Memory B cell (primary cell): ENCODE data around the gene KLF3.

Experiments
- ATAC-seq: fragments of 150-1000 bp; cut with Tn5 transposase; 2 replicates; pipeline ENCODE4 v1.10.0; 2021; ENCODE audit warnings: low read depth, mild to moderate bottlenecking, moderate library complexity
- DNase-seq, 2 donors: peaks; one replicate each; pipeline ENCODE4 v3.0.0; 2022; ENCODE audit warnings: low spot score in 2 of 2
- H3K27ac Mint-ChIP-seq: one replicate; pipeline ENCODE4 v1.8.0; 2022; ENCODE audit warnings: mild to moderate bottlenecking, moderate library complexity, mixed read lengths
- H3K27me3 Mint-ChIP-seq: one replicate; pipeline ENCODE4 v1.8.0; 2022; ENCODE audit warnings: mixed read lengths
- H3K36me3 Mint-ChIP-seq: one replicate; pipeline ENCODE4 v1.8.0; 2022; ENCODE audit warnings: mild to moderate bottlenecking, mixed read lengths
- H3K4me1 Mint-ChIP-seq: one replicate; pipeline ENCODE4 v1.8.0; 2022; ENCODE audit warnings: mixed read lengths
- H3K4me3 Mint-ChIP-seq: one replicate; pipeline ENCODE4 v1.8.0; 2022; ENCODE audit warnings: mild to moderate bottlenecking, moderate library complexity, mixed read lengths
- H3K9me3 Mint-ChIP-seq: one replicate; pipeline ENCODE4 v1.8.0; 2022; ENCODE audit warnings: mixed read lengths

KLF3 gene

GRCh38 chr4:38630519-38630918 is 33.5 kb upstream of the KLF3 start:
- H3K4me1 Mint-ChIP-seq, result no peaks in the 10 kb centered on the region
- no peaks in the 10 kb centered on the region for H3K27me3 Mint-ChIP-seq
- no peak overlapping the region for H3K27ac Mint-ChIP-seq
- DNase-seq (no peak), ATAC-seq (no peak)
- no peaks in the 10 kb centered on the region for H3K36me3 Mint-ChIP-seq
- H3K4me3 Mint-ChIP-seq, result no peak overlapping the region
- no peaks in the 10 kb centered on the region for H3K9me3 Mint-ChIP-seq

DNA sequence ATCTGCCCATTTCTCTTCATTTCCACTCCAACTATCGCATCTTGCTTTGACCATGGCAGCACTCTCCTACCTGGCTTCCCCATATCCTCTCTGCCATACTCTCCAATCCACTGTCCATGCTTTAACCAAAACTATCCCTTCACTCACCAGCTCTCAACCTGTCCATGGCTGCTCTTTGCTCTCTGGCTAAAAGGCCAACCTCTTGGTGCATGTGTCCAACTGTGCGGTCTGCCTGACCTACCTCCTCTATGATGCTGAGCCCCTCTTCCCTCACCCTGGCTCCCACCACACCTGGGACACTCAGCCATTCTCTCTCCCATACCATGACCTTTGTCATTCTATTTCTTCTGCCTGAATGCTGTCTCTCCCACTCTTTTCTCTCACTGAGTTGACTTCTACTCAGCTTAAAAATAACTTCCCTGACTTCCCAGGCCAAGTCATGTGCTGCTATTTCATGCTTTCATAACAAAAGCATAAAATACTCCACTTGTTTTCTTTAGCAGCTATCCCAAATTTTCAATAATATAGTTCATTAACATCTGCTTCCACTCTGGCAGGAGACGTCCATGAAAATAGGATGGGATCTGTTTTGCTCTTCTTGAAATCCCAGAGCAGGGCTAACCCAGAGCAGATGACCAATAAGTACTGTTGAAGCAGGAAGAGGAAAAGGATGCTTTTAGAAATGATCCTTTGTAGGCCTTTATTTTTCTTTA is 29.8 kb upstream of the KLF3 start:
- DNase-seq (no peak), ATAC-seq (no peak)
- H3K9me3 Mint-ChIP-seq, result no peaks in the 10 kb centered on the region
- H3K27me3 Mint-ChIP-seq, result no peaks in the 10 kb centered on the region
- H3K27ac Mint-ChIP-seq, result no peak overlapping the region
- no peaks in the 10 kb centered on the region for H3K36me3 Mint-ChIP-seq
- H3K4me1 Mint-ChIP-seq, result no peaks in the 10 kb centered on the region
- H3K4me3 Mint-ChIP-seq, result no peak overlapping the region

DNA sequence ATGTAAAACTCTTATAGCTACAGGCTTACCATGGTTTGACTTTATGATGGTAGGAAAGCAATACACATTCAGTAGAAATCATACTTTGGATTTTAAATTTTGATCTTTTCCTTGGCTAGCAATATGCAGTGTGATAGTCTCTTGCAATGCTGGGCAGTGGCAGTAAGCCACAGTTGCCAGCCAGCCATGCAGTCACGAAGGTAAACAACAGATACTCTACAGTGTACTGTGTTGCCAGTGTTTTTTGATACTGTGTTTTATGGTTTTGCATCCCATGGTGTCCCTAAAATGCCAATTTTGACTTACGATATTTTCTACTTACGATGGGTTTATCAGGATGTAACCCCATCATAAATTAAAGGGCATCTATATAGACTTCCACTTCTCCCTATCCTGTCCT is 24.8 kb upstream of the KLF3 start:
- H3K36me3 Mint-ChIP-seq, result peaks cover 9% of the 10 kb centered on the region
- peaks cover 9% of the 10 kb centered on the region for H3K9me3 Mint-ChIP-seq
- H3K27ac Mint-ChIP-seq, result no peak overlapping the region
- H3K4me1 Mint-ChIP-seq, result no peaks in the 10 kb centered on the region
- ATAC-seq (no peak), DNase-seq (no peak)
- H3K4me3 Mint-ChIP-seq, result no peak overlapping the region
- H3K27me3 Mint-ChIP-seq, result peaks cover 8% of the 10 kb centered on the region

DNA sequence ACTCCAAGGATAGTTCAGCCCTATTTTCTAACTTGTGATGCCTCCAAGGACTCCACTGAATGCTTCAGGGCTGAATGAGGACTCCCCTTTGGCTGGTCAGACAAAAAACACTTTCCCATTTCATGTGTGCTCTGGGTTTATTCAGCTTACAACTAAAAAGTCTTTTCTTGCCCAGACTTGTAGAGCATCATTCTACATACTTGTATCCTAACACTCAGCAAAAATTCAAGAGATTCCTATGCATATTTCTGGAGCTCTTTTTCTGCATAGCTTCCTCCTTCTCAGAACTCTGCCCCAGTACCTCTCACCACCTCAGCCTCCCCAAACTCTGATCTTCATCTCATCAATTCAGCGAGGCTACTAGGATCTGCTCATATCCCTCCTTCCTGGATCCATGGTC is 22.2 kb upstream of the KLF3 start:
- H3K27me3 Mint-ChIP-seq, result peaks cover 13% of the 10 kb centered on the region
- peaks cover 9% of the 10 kb centered on the region for H3K9me3 Mint-ChIP-seq
- H3K27ac Mint-ChIP-seq, result no peak overlapping the region
- ATAC-seq (no peak), DNase-seq (no peak)
- H3K4me1 Mint-ChIP-seq, result no peaks in the 10 kb centered on the region
- peaks cover 9% of the 10 kb centered on the region for H3K36me3 Mint-ChIP-seq
- no peak overlapping the region for H3K4me3 Mint-ChIP-seq

DNA sequence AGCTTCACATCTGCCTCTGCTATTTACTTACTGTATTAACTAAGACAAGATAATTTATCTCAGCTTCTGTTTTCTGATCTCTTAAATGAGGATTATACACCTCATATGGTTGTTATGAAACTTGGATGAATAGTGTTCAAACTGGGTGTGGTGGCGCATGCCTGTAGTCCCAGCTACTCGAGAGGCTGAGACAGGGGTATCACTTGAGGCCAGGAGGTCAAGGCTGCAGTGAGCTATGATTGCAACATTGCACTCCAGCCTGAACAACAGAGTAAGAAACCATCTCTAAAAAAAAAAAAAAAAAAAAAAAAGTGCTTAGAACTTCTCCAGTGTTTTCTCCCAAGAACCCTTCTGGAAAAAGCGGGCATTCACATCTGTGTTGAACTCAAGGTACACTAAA is 19.8 kb upstream of the KLF3 start:
- H3K4me3 Mint-ChIP-seq, result no peak overlapping the region
- H3K4me1 Mint-ChIP-seq, result peaks cover 6% of the 10 kb centered on the region
- H3K9me3 Mint-ChIP-seq, result peaks cover 9% of the 10 kb centered on the region
- peaks cover 15% of the 10 kb centered on the region for H3K27me3 Mint-ChIP-seq
- no peak for ATAC-seq
- H3K27ac Mint-ChIP-seq, result no peak overlapping the region
- DNase-seq, result no peak
- H3K36me3 Mint-ChIP-seq, result peaks cover 9% of the 10 kb centered on the region

DNA sequence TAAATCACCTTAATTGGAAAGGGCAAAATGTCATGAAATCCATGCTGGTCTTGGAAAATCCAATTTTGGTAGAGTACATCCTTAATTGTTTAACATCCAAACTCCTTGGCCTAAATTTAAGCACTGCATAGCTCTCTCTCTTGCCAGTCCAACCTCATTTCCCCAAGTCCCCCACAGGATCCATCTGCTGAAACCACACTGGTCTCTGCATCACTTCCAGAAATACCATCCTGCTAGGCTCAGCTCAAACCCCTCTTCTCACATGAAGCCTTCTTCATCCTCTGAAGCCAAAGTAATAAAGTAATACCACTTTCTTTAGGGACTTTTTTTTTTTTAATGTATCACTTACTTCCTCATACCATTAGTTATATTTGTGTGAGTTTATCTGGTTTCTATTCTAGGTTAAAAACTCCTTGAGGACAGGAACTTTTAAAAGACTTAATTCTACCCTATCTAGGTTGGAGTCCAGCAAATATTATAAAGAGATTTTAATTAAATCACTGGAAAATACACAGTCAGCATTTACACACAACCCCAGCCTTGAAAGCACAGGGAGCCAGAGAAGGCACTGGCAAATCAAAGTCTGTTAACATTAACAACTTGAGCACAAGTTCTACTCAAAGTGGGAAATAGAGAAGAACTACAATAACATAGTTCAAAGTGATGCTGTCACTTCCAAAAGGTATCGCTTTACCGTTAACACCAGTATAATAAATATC is 16.7 kb upstream of the KLF3 start:
- H3K9me3 Mint-ChIP-seq, result no peaks in the 10 kb centered on the region
- peaks cover 10% of the 10 kb centered on the region for H3K27me3 Mint-ChIP-seq
- H3K4me1 Mint-ChIP-seq, result peaks cover 6% of the 10 kb centered on the region
- no peak overlapping the region for H3K4me3 Mint-ChIP-seq
- ATAC-seq (peak; percentile 34), DNase-seq (no peak)
- H3K27ac Mint-ChIP-seq, result no peak overlapping the region
- no peaks in the 10 kb centered on the region for H3K36me3 Mint-ChIP-seq

DNA sequence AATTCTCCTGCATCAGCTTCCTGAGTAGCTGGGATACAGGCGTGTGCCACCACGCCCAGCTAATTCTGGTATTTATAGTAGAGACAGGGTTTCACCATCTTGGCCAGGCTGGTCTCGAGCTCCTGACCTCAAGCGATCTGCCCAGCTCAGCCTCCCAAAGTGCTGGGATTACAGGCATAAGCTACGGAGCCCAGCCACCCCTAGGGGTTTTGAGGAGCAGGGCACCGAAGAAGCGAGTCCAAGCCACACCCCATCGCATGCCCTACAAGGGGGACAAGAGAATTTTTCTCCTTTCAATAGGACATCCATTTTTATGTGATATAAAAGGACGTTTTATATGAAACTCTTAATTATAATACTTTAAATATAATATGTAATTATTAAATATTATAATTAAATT is 13.9 kb upstream of the KLF3 start:
- Mint-ChIP-seq H3K27ac (no peak overlapping the region), H3K4me3 (no peak overlapping the region), H3K36me3 (peaks cover under 1% of the 10 kb centered on the region), H3K27me3 (peaks cover 6% of the 10 kb centered on the region), H3K9me3 (no peaks in the 10 kb centered on the region), H3K4me1 (peaks cover 18% of the 10 kb centered on the region)
- no peak for DNase-seq
- ATAC-seq, result no peak

GRCh38 chr4:38654273-38654672 is 9.7 kb upstream of the KLF3 start:
- DNase-seq (peak in 1 of 2 donors; percentile 32), ATAC-seq (peak; percentile 97)
- Mint-ChIP-seq H3K4me3 (peak overlapping the region; percentile 54), H3K27ac (peak overlapping the region; percentile 88), H3K36me3 (peaks cover 1% of the 10 kb centered on the region), H3K9me3 (no peaks in the 10 kb centered on the region), H3K4me1 (peaks cover 25% of the 10 kb centered on the region), H3K27me3 (no peaks in the 10 kb centered on the region)

GRCh38 chr4:38656111-38656510 is 7.9 kb upstream of the KLF3 start:
- ATAC-seq (no peak), DNase-seq (no peak)
- Mint-ChIP-seq H3K27ac (no peak overlapping the region), H3K27me3 (no peaks in the 10 kb centered on the region), H3K4me3 (no peak overlapping the region), H3K36me3 (peaks cover 1% of the 10 kb centered on the region), H3K9me3 (no peaks in the 10 kb centered on the region), H3K4me1 (peaks cover 27% of the 10 kb centered on the region)

DNA sequence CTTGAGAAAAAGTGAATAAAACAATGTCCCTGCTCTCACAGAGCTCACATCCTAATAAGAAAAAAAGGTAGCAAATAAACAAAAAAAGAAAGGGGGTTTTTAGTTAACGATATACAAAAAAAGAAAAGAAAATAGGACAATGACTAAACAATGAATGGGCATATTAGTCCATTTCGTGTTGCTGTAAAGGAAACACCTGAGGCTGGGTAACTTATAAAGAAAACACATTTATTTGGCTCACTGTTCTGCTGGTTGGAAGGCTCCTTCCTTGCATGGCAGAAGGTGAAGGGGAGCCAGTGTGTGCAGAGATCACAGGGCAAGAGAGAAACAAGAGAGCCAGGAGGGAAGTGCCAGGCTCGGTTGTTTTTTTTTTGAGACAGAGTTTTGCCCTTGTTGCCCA is 4.7 kb upstream of the KLF3 start:
- Mint-ChIP-seq H3K4me1 (peaks cover 25% of the 10 kb centered on the region), H3K27ac (peak overlapping the region; percentile 21), H3K4me3 (no peak overlapping the region), H3K36me3 (peaks cover 1% of the 10 kb centered on the region), H3K9me3 (no peaks in the 10 kb centered on the region), H3K27me3 (no peaks in the 10 kb centered on the region)
- DNase-seq (no peak), ATAC-seq (no peak)

- Mint-ChIP-seq H3K4me3 (no peak overlapping the region), H3K27me3 (no peaks in the 10 kb centered on the region), H3K9me3 (no peaks in the 10 kb centered on the region), H3K27ac (no peak overlapping the region), H3K4me1 (peaks cover 24% of the 10 kb centered on the region), H3K36me3 (no peaks in the 10 kb centered on the region)
- DNase-seq, result no peak
- no peak for ATAC-seq
Observed at GRCh38 chr4:38660838-38661237, 3.2 kb upstream of the KLF3 start.

GRCh38 chr4:38661371-38661770 is 2.6 kb upstream of the KLF3 start:
- no peak for ATAC-seq
- Mint-ChIP-seq H3K4me3 (no peak overlapping the region), H3K27ac (no peak overlapping the region), H3K36me3 (no peaks in the 10 kb centered on the region), H3K4me1 (peaks cover 28% of the 10 kb centered on the region), H3K9me3 (no peaks in the 10 kb centered on the region), H3K27me3 (no peaks in the 10 kb centered on the region)
- no peak for DNase-seq

DNA sequence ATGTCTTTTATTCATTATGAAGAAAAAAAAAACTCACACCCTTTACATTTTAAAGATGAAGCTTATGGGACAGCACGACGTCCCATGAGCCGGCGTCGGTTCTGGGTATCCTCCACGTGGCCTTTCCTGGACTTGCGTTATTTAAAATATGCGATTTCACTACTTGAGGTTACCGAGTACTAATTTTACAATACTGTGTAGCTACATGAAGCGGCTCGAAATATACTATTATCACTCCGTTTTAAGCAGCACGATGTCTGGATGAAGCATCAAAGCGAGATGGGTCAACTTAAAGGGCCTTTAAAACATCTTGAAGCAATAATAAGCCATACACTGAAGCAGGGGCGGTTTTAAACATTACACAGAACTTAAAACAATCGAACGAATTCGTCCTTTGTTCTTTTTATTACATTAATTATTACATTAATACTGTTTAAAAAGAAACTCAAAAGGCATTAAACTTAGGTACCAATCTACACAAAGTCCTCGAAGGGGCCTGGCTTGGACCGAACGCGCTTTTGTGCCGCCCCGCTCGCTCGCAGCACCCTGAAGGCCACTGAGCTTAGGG is 1.4 kb upstream of the KLF3 start:
- Mint-ChIP-seq H3K36me3 (no peaks in the 10 kb centered on the region), H3K4me3 (peak overlapping the region; percentile 68), H3K27me3 (no peaks in the 10 kb centered on the region)

GRCh38 chr4:38663090-38663800 is 754 bp upstream of the KLF3 start:
- Mint-ChIP-seq H3K4me1 (peaks cover 35% of the 10 kb centered on the region), H3K27ac (peak overlapping the region; percentile 60), H3K27me3 (no peaks in the 10 kb centered on the region), H3K9me3 (no peaks in the 10 kb centered on the region), H3K36me3 (no peaks in the 10 kb centered on the region), H3K4me3 (peak overlapping the region; percentile 68)
- ATAC-seq (peak; percentile 50), DNase-seq (peak in 1 of 2 donors; percentile 81)

More for the DNA sequence above, 1.4 kb upstream of the KLF3 start:
- Mint-ChIP-seq H3K4me1 (peaks cover 36% of the 10 kb centered on the region), H3K9me3 (no peaks in the 10 kb centered on the region), H3K27ac (peak overlapping the region; percentile 60)
- no peak for DNase-seq
- ATAC-seq, result no peak
